NCI-H1105 (cell line): ENCODE data around the gene NARF.
"Not testable (repeated sequence)": the region's sequence is repeated elsewhere in the genome, so short reads cannot be mapped to it uniquely, and the experiment has no call there.

Source experiments
- DNase-seq: peaks from one replicate; lab custom pipeline; 2025; lab: John Stamatoyannopoulos, UW

The NARF gene

GRCh38 chr17:82539076-82539475, 80.5 kb downstream of the NARF start:
- not testable (repeated sequence) for DNase-seq
